BJ (cell line): ENCODE results near the gene BFSP1. TPM values are rescaled to one million over a fixed set of nuclear protein-coding genes. Genes with fewer than 3 reads are reported as not detected.

Experiments
- CTCF ChIA-PET: fragments of 350-600 bp; formaldehyde crosslinking; extraction: SDS; loops from one replicate; lab custom pipeline; 2021; ENCODE audit warnings: antibody characterized with exemption, inconsistent platforms; lab: Yijun Ruan, JAX
- POLR2A ChIA-PET: fragments of 300-600 bp; sonication (Branson Sonifier 250); formaldehyde crosslinking; extraction: SDS; loops from one replicate; lab custom pipeline; 2021; ENCODE audit warnings: antibody characterized with exemption; lab: Charles Lee
- DNase-seq: peaks from one replicate; pipeline ENCODE4 v3.0.0-alpha.2; 2011; ENCODE audit warnings: low read depth
- H3K27me3 ChIP-seq: 2 replicates; pipeline ENCODE4 v1.6.0; 2011; ENCODE audit warnings: low read length; ENCODE audit not compliant: control insufficient read depth, insufficient read depth
- H3K36me3 ChIP-seq: 2 replicates; pipeline ENCODE4 v1.5.1; 2011; ENCODE audit warnings: low read length; ENCODE audit not compliant: control insufficient read depth, insufficient read depth
- H3K4me3 ChIP-seq: 2 replicates; pipeline ENCODE4 v1.5.1; 2011; ENCODE audit warnings: low read depth, mild to moderate bottlenecking, control low read depth, low read length
- CTCF ChIP-seq: IDR thresholded peaks from 2 replicates; pipeline ENCODE4 v1.5.1; 2011; ENCODE audit warnings: low read depth, mild to moderate bottlenecking, control low read depth, inconsistent platforms, low read length, moderate library complexity; ENCODE audit not compliant: insufficient read depth
- polyA plus RNA-seq: library from polyadenylated mRNA; depleted of rRNA; stranded (reverse); fragments of >200 nt; gene quantifications from 2 replicates; pipeline ENCODE4 v1.2.3, GENCODE V29; 2011

The BFSP1 gene
- polyA plus RNA-seq, 1 experiment: 2.4 TPM

DNA sequence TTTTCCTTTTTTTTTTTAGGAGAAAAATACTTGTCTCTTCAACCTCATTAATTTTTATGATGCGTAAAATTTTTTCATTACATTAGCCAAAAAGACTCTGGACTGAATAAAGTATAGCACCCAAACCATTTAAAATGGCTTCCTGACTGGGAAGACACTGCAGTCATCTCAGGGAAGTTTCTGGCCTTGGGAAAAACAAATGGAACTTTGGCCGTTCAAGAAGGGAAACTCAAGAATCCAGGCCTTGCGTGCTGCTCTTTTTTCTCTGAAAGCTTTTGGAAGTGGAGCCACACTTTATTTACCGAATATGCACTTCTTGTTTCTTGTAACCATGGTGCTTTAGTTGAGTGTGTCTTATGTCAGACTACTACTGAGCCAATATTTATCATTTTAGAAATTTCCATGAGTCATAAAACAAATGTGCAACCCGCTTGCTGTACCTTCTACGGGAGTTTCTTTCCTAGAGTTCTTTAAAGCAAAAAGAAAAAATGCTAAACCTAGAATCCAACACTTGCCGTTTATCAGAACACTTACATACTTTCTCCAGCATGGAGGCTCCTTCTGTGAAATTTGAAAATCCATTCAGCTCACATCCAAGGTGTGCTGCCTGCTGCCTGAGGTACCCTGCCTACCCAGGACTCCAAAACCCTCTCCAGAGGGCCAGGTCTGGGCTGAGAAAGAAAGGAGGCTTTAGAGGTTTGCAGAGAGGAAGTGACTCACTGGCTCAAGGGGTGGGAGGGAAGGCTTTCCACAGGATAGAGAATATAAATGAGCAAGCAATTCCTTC is 27.2 kb upstream of the BFSP1 start:
- ChIA-PET POLR2A (interaction anchor here (0.6 to 1.1 kb wide), 2 partner anchors 11 to 14 kb away, joined by 3 to 4 read pairs; partner anchors contain the start of gene DSTN), CTCF (interaction anchor here (1.1 to 1.9 kb wide), 5 partner anchors 11 to 103 kb away, joined by 3 to 9 read pairs (median 4); no protein-coding TSS in a partner anchor)
- peak; percentile 87 for DNase-seq
- Histone ChIP-seq H3K36me3 (no peaks in the 10 kb centered on the region), H3K4me3 (0 out of 2 replicates have a peak overlapping the region, but pooled peaks have one; percentile 10), H3K27me3 (no peaks in the 10 kb centered on the region)
- no peak for TF ChIP-seq CTCF

GRCh38 chr20:17557675-17558006 is 26.5 kb upstream of the BFSP1 start:
- Histone ChIP-seq H3K36me3 (no peaks in the 10 kb centered on the region), H3K4me3 (no peak overlapping the region), H3K27me3 (no peaks in the 10 kb centered on the region)
- POLR2A ChIA-PET: interaction anchor here (0.6 to 1.1 kb wide), 2 partner anchors 12 to 13 kb away, joined by 3 to 4 read pairs; partner anchors contain the start of gene DSTN
- TF ChIP-seq CTCF: no peak
- DNase-seq: peak; percentile 51
- CTCF ChIA-PET: interaction anchor here (0.6 to 1.9 kb wide), 6 partner anchors 11 to 103 kb away, joined by 3 to 9 read pairs (median 4); no protein-coding TSS in a partner anchor

DNA sequence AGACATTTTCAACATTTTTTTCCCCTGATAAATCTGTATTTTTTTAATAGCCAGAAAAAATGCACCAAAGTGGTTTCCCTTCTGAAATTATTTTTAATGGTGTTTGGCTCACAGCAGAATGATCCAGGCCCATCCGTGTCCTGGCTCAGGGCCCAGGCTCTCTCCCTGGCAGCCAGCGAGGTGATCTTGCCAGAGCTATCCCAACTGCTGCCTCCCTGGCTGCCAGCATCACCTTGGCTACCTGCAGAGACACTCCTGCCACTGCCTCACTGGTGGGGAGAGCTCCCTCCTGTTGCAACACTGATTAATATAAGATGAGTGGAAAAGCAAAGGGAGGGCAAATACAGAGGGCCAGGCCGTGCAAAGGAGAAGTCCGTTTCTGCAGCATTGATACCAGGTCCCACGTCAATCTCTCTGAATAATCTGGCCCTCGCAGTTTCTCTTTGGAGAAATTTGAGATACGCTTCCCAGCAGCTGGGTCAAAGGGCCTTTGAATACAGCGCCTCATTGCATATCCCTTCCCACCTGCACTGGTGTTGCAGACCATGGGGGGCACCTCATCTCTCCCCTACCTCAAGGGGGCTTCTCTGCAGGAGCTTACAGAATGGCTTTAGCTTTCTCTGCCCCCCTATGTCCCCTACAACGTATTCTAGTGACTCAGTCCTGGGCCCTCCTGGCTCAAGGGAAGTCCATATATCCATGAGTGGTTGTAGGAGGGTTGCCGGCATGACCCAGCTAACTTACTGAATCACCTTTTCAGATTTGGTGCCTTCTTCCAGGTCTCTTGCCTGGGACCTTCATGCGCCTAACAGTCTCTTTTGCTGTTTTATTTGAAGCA is 25.9 kb upstream of the BFSP1 start:
- no peak for DNase-seq
- ChIA-PET POLR2A (interaction anchor here (0.6 to 1.1 kb wide), 3 partner anchors 9 to 13 kb away, joined by 3 to 16 read pairs (median 3); partner anchors contain the start of gene DSTN), CTCF (interaction anchor here (0.6 to 1.9 kb wide), 7 partner anchors 10 to 104 kb away, joined by 3 to 9 read pairs (median 4); no protein-coding TSS in a partner anchor)
- H3K27me3 ChIP-seq: no peaks in the 10 kb centered on the region
- H3K4me3 ChIP-seq: no peak overlapping the region
- H3K36me3 ChIP-seq: no peaks in the 10 kb centered on the region
- no peak for TF ChIP-seq CTCF

DNA sequence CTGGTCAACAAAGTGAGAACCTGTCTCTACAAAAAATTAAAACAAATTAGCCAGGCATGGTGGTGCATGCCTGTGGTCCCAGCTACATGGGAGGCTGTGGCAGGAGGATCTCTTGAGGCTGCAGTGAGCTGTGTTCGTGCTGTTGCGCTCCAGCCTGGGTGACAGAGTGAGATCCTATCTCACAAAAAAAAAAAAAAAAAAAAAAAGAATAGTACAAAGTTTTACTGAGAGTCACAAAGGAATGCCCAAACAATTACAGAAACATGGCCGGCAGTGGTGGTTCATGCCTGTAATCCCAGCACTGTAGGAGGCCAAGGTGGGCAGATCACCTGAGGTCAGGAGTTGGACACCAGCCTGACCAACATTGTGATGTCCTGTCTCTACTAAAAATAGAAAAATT is 23.9 kb upstream of the BFSP1 start:
- TF ChIP-seq CTCF: no peak
- ChIA-PET CTCF (interaction anchor here (1.4 kb wide), 1 partner anchor 14 kb away, joined by 4 read pairs; no protein-coding TSS in a partner anchor), POLR2A (no interaction called here)
- H3K4me3 ChIP-seq: no peak overlapping the region
- DNase-seq: no peak
- H3K36me3 ChIP-seq: no peaks in the 10 kb centered on the region
- H3K27me3 ChIP-seq: no peaks in the 10 kb centered on the region
